Adrenal gland (tissue), 5 donors: ENCODE results near the gene MTAP.

Experiments used
- POLR2A ChIP-seq, 2 donors: fragments of 450-650 bp; IDR thresholded peaks; one replicate each; pipeline ENCODE4 v1.6.1; 2017; ENCODE audit warnings: antibody characterized with exemption in 2 of 2, mild to moderate bottlenecking in 2 of 2, moderate library complexity in 1 of 2
- TF ChIP-seq, protein P1 (sequence below), 6 experiments: fragments of 450-650 bp in 4 of 6; fragments of 200-600 bp in 2 of 6; sonication (generic) in 1 of 6; IDR thresholded peaks; 1 replicate in 5 of 6; 2 replicates in 1 of 6; pipeline versions ENCODE4 v1.5.1 to v1.8.0; 2016 to 2021; ENCODE audit warnings: antibody characterized with exemption in 6 of 6, mild to moderate bottlenecking in 2 of 6, moderate library complexity in 1 of 6
- donor health status: DM: no; HTN: no; CAD: no.

DNA sequence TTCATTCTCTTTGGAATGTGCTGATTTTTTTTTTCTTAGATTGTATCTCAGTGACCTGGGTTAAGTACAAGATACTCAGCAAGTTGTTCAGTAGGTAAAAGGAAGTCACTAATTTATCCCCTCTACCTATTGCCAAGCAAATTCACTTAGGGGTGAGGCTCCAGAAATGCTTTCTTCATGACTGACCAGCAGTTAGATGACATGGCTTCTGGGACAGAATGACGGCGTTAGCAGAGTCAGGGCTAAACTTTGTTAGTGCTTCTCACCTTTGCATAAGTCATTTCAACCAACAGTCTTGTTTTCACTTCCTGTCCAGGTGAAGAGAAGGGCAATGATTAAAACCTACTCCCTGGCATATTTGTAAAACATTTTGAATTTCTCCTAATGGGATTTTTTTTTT is 20.2 kb upstream of the MTAP start:
- TF ChIP-seq, protein P1, sequence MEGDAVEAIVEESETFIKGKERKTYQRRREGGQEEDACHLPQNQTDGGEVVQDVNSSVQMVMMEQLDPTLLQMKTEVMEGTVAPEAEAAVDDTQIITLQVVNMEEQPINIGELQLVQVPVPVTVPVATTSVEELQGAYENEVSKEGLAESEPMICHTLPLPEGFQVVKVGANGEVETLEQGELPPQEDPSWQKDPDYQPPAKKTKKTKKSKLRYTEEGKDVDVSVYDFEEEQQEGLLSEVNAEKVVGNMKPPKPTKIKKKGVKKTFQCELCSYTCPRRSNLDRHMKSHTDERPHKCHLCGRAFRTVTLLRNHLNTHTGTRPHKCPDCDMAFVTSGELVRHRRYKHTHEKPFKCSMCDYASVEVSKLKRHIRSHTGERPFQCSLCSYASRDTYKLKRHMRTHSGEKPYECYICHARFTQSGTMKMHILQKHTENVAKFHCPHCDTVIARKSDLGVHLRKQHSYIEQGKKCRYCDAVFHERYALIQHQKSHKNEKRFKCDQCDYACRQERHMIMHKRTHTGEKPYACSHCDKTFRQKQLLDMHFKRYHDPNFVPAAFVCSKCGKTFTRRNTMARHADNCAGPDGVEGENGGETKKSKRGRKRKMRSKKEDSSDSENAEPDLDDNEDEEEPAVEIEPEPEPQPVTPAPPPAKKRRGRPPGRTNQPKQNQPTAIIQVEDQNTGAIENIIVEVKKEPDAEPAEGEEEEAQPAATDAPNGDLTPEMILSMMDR (IDR thresholded peaks at IDR 0.05) = no peak
- TF ChIP-seq POLR2A (IDR thresholded peaks at IDR 0.05) = no peak
